GM12801 (cell line): ENCODE data around the gene MACIR.

Source experiments
- CTCF ChIP-seq: IDR thresholded peaks from one replicate; pipeline ENCODE4 v1.5.1; 2011; ENCODE audit warnings: control low read depth; ENCODE audit not compliant: insufficient read length; ENCODE audit errors: extremely low read depth

Gene MACIR

GRCh38 chr5:103263054-103263453, 4.5 kb downstream of the MACIR start:
- no peak for TF ChIP-seq CTCF

- no peak for TF ChIP-seq CTCF
These were observed 5.9 kb downstream of the MACIR start for GRCh38 chr5:103264508-103264907.

- TF ChIP-seq CTCF, result no peak
These were observed 12.0 kb downstream of the MACIR start for GRCh38 chr5:103270581-103270980.

GRCh38 chr5:103271570-103272289, 13.2 kb downstream of the MACIR start:
- no peak for TF ChIP-seq CTCF

- TF ChIP-seq CTCF, result no peak
These were observed 13.8 kb downstream of the MACIR start for GRCh38 chr5:103272377-103272776.

GRCh38 chr5:103273952-103274351, 15.4 kb downstream of the MACIR start:
- no peak for TF ChIP-seq CTCF

- no peak for TF ChIP-seq CTCF
These were observed 17.3 kb downstream of the MACIR start for GRCh38 chr5:103275851-103276250.
